ENCODE measurements around the gene ZNF280B. TPM values are rescaled to one million over a fixed set of nuclear protein-coding genes. Genes with fewer than 3 reads are reported as not detected.
"Not testable (repeated sequence)": the region's sequence is repeated elsewhere in the genome, so short reads cannot be mapped to it uniquely, and the experiment has no call there.

Gene ZNF280B
- total RNA-seq, 4 donors from 2014 or later, result under 0.01 to 3.8 (median 0.88) TPM; not detected in 1

- intact Hi-C loops (cut with DNase I; ENCODE audit: low total_unique reads), result no loop called here
- DNase-seq, result no peak
- TF ChIP-seq POLR2A (IDR thresholded peaks at IDR 0.05) (no peak), CTCF (IDR thresholded peaks at IDR 0.05) (no peak)
These were observed 29.4 kb downstream of the ZNF280B start for GRCh38 chr22:22479116-22479515.

GRCh38 chr22:22478470-22478869, 30.1 kb downstream of the ZNF280B start:
- H3K27ac ChIP-seq, result no peak overlapping the region
- no peak overlapping the region for H3K4me3 ChIP-seq
- TF ChIP-seq CTCF (IDR thresholded peaks at IDR 0.05) (no peak), POLR2A (IDR thresholded peaks at IDR 0.05) (no peak)
- DNase-seq, result no peak
- H3K9me3 ChIP-seq, result no peaks in the 10 kb centered on the region
- no peaks in the 10 kb centered on the region for H3K36me3 ChIP-seq
- H3K27me3 ChIP-seq, result no peaks in the 10 kb centered on the region
- intact Hi-C loops (cut with DNase I; ENCODE audit: low total_unique reads), result no loop called here
- no peaks in the 10 kb centered on the region for H3K4me1 ChIP-seq

More at GRCh38 chr22:22479116-22479515, 29.4 kb downstream of the ZNF280B start:
- Histone ChIP-seq H3K9me3 (no peaks in the 10 kb centered on the region), H3K36me3 (no peaks in the 10 kb centered on the region), H3K4me3 (no peak overlapping the region), H3K27ac (no peak overlapping the region), H3K27me3 (no peaks in the 10 kb centered on the region), H3K4me1 (no peaks in the 10 kb centered on the region)

- Histone ChIP-seq H3K9me3 (no peaks in the 10 kb centered on the region), H3K4me3 (no peak overlapping the region), H3K27ac (no peak overlapping the region), H3K4me1 (no peaks in the 10 kb centered on the region), H3K27me3 (no peaks in the 10 kb centered on the region), H3K36me3 (no peaks in the 10 kb centered on the region)
- intact Hi-C loops (cut with DNase I; ENCODE audit: low total_unique reads), result no loop called here
- DNase-seq, result no peak
- TF ChIP-seq POLR2A (IDR thresholded peaks at IDR 0.05), result no peak
These were observed 33.8 kb downstream of the ZNF280B start for GRCh38 chr22:22474733-22475132.

- intact Hi-C loops (cut with DNase I; ENCODE audit: low total_unique reads); H3K4me1 ChIP-seq; H3K9me3 ChIP-seq; H3K27me3 ChIP-seq; H3K4me3 ChIP-seq; H3K27ac ChIP-seq; H3K36me3 ChIP-seq; DNase-seq: not testable (repeated sequence)
These were observed 37.4 kb downstream of the ZNF280B start for GRCh38 chr22:22471104-22471503.

- H3K27me3 ChIP-seq, result no peaks in the 10 kb centered on the region
- H3K4me1 ChIP-seq, result no peaks in the 10 kb centered on the region
- DNase-seq, result no peak
- intact Hi-C loops (cut with DNase I; ENCODE audit: low total_unique reads), result no loop called here
- H3K27ac ChIP-seq, result no peak overlapping the region
- no peak overlapping the region for H3K4me3 ChIP-seq
- H3K9me3 ChIP-seq, result no peaks in the 10 kb centered on the region
- no peak for TF ChIP-seq CTCF (IDR thresholded peaks at IDR 0.05)
- no peak for TF ChIP-seq POLR2A (IDR thresholded peaks at IDR 0.05)
- H3K36me3 ChIP-seq, result no peaks in the 10 kb centered on the region
These were observed 39.0 kb downstream of the ZNF280B start for GRCh38 chr22:22469527-22469926.

- H3K27me3 ChIP-seq; intact Hi-C loops (cut with DNase I; ENCODE audit: low total_unique reads): not testable (repeated sequence)
These were observed 39.6 kb downstream of the ZNF280B start for GRCh38 chr22:22468794-22469469.

GRCh38 chr22:22467112-22467511, 41.4 kb downstream of the ZNF280B start:
- H3K27ac ChIP-seq, result no peak overlapping the region
- no peaks in the 10 kb centered on the region for H3K4me1 ChIP-seq
- no peaks in the 10 kb centered on the region for H3K9me3 ChIP-seq
- TF ChIP-seq CTCF (IDR thresholded peaks at IDR 0.05) (no peak), POLR2A (IDR thresholded peaks at IDR 0.05) (no peak)
- DNase-seq, result no peak
- H3K27me3 ChIP-seq, result no peaks in the 10 kb centered on the region
- intact Hi-C loops (cut with DNase I; ENCODE audit: low total_unique reads), result no loop called here
- H3K36me3 ChIP-seq, result no peaks in the 10 kb centered on the region
- no peak overlapping the region for H3K4me3 ChIP-seq

More at GRCh38 chr22:22468794-22469469, 39.6 kb downstream of the ZNF280B start:
- H3K36me3 ChIP-seq, H3K9me3 ChIP-seq, H3K4me1 ChIP-seq, H3K4me3 ChIP-seq, H3K27ac ChIP-seq, DNase-seq: not testable (repeated sequence)

Data from uterus (tissue), 4 donors.